MM.1S (cell line): Measurements from ENCODE around the gene GSTCD.

ENCODE experiments used
- CTCF ChIP-seq: fragments of 300-600 bp; sonication (generic); IDR thresholded peaks from 2 replicates; pipeline ENCODE4 v1.5.1; 2016; ENCODE audit warnings: antibody characterized with exemption, low read length, mixed read lengths
- EZH2 ChIP-seq: fragments of 300-600 bp; sonication (generic); optimal IDR thresholded peaks from 2 replicates; pipeline ENCODE3; 2017; ENCODE audit warnings: low read depth, mild to moderate bottlenecking, antibody characterized with exemption, low read length, mixed read lengths
- EZH2phosphoT487 ChIP-seq: fragments of 300-600 bp; sonication (generic); IDR thresholded peaks from 2 replicates; pipeline ENCODE4 v1.6.1; 2018; ENCODE audit warnings: antibody characterized with exemption, low read length

DNA sequence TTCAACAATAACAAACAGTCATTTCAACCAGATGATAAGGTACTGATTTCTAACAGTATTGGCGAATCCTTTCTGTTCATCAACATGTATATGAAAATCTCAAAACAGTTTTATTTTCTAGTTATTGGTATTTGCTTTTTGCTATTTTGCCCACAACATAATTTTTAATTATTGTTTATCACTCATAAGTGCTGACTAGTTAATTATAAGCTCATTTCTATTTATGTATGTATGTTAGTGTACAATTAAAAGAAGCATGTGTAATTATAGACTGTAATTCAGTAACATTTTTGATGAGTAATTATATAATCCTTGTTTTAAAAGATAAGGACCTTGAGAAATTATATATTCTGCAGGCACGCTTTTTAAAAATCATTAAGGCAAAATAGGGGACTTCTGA is 119.5 kb downstream of the GSTCD start:
- TF ChIP-seq CTCF (no peak), EZH2phosphoT487 (no peak), EZH2 (no peak)
